ENCODE measurements around the gene PLEKHJ1.

Gene PLEKHJ1

GRCh38 chr19:2249010-2249866 is 13.1 kb upstream of the PLEKHJ1 start, which contains the start of gene AMH:
AMH (plus strand) TSS chr19:2249323; CDS start chr19:2249333, 10 bp downstream.
- peaks cover 40 to 42% of the 10 kb centered on the region in 2 experiments for H3K4me1 ChIP-seq (ENCODE audit: control insufficient read depth in 1 of 2, insufficient read depth in 1 of 2, low read depth in 1 of 2, low read length in 1 of 2)

GRCh38 chr19:2248136-2249009 is 12.2 kb upstream of the PLEKHJ1 start:
- Histone ChIP-seq H3K27me3 (peaks cover 49% of the 10 kb centered on the region), H3K9me3 (no peaks in the 10 kb centered on the region), H3K4me3 (ENCODE audit: low read depth in 1 of 2, low read length in 1 of 2) (no peak overlapping the region), H3K4me1 (ENCODE audit: control insufficient read depth in 1 of 2, insufficient read depth in 1 of 2, low read depth in 1 of 2, low read length in 1 of 2) (peaks cover 35 to 36% of the 10 kb centered on the region in 2 experiments), H3K27ac (no peak overlapping the region), H3K36me3 (peaks cover 58% of the 10 kb centered on the region)
- TF ChIP-seq CTCF (IDR thresholded peaks at IDR 0.05): no peak

More at GRCh38 chr19:2249010-2249866, 13.1 kb upstream of the PLEKHJ1 start, which contains the start of gene AMH:
- peaks cover 58% of the 10 kb centered on the region for H3K27me3 ChIP-seq
- H3K36me3 ChIP-seq: peaks cover 49% of the 10 kb centered on the region
- H3K4me3 ChIP-seq (ENCODE audit: low read depth in 1 of 2, low read length in 1 of 2): no peak within 1 kb of the TSS
- no peaks in the 10 kb centered on the region for H3K9me3 ChIP-seq
- no peak for TF ChIP-seq CTCF (IDR thresholded peaks at IDR 0.05)
- no peak within 1 kb of the TSS for H3K27ac ChIP-seq

GRCh38 chr19:2247433-2248101 is 11.4 kb upstream of the PLEKHJ1 start:
- Histone ChIP-seq H3K36me3 (peaks cover 63% of the 10 kb centered on the region), H3K4me3 (ENCODE audit: low read depth in 1 of 2, low read length in 1 of 2) (no peak overlapping the region)

GRCh38 chr19:2246801-2247361 is 10.8 kb upstream of the PLEKHJ1 start:
- H3K27ac ChIP-seq: no peak overlapping the region
- TF ChIP-seq CTCF (IDR thresholded peaks at IDR 0.05): no peak
- H3K4me3 ChIP-seq (ENCODE audit: low read depth in 1 of 2, low read length in 1 of 2): no peak overlapping the region
- H3K9me3 ChIP-seq: no peaks in the 10 kb centered on the region
- H3K4me1 ChIP-seq (ENCODE audit: control insufficient read depth in 1 of 2, insufficient read depth in 1 of 2, low read depth in 1 of 2, low read length in 1 of 2): peaks cover 20 to 21% of the 10 kb centered on the region in 2 experiments
- H3K27me3 ChIP-seq: peaks cover 34% of the 10 kb centered on the region
- H3K36me3 ChIP-seq: peaks cover 63% of the 10 kb centered on the region

More at GRCh38 chr19:2247433-2248101, 11.4 kb upstream of the PLEKHJ1 start:
- Histone ChIP-seq H3K27ac (no peak overlapping the region), H3K27me3 (peaks cover 41% of the 10 kb centered on the region), H3K4me1 (ENCODE audit: control insufficient read depth in 1 of 2, insufficient read depth in 1 of 2, low read depth in 1 of 2, low read length in 1 of 2) (peaks cover 27 to 28% of the 10 kb centered on the region in 2 experiments), H3K9me3 (no peaks in the 10 kb centered on the region)
- TF ChIP-seq CTCF (IDR thresholded peaks at IDR 0.05): no peak
